ENCODE results near the gene HS3ST3B1. TPM values are rescaled to one million over a fixed set of nuclear protein-coding genes. Genes with fewer than 3 reads are reported as not detected.

HS3ST3B1 gene
- total RNA-seq, 1 donor = 10.4 TPM

- no peak overlapping the region for H3K4me3 ChIP-seq (ENCODE audit: low read depth, low read length)
- DNase-seq (ENCODE audit: low read depth) = no peak
- TF ChIP-seq CTCF (IDR thresholded peaks at IDR 0.05; ENCODE audit: insufficient read depth, low read depth, low read length) = no peak
These were observed 45.9 kb downstream of the HS3ST3B1 start for GRCh38 chr17:14346801-14347200.

- DNase-seq (ENCODE audit: low read depth) = no peak
- no peak overlapping the region for H3K4me3 ChIP-seq (ENCODE audit: low read depth, low read length)
- TF ChIP-seq CTCF (IDR thresholded peaks at IDR 0.05; ENCODE audit: insufficient read depth, low read depth, low read length) = no peak
These were observed 50.6 kb downstream of the HS3ST3B1 start for GRCh38 chr17:14351493-14351892.

GRCh38 chr17:14352136-14352535, 51.3 kb downstream of the HS3ST3B1 start:
- DNase-seq (ENCODE audit: low read depth) = peak; percentile 56
- no peak for TF ChIP-seq CTCF (IDR thresholded peaks at IDR 0.05; ENCODE audit: insufficient read depth, low read depth, low read length)
- no peak overlapping the region for H3K4me3 ChIP-seq (ENCODE audit: low read depth, low read length)

GRCh38 chr17:14353861-14354474, 53.1 kb downstream of the HS3ST3B1 start:
- DNase-seq (ENCODE audit: low read depth) = peak; percentile 77
- H3K4me3 ChIP-seq (ENCODE audit: low read depth, low read length) = no peak overlapping the region
- no peak for TF ChIP-seq CTCF (IDR thresholded peaks at IDR 0.05; ENCODE audit: insufficient read depth, low read depth, low read length)

GRCh38 chr17:14354807-14355206, 53.9 kb downstream of the HS3ST3B1 start:
- DNase-seq (ENCODE audit: low read depth) = no peak
- H3K4me3 ChIP-seq (ENCODE audit: low read depth, low read length) = no peak overlapping the region
- no peak for TF ChIP-seq CTCF (IDR thresholded peaks at IDR 0.05; ENCODE audit: insufficient read depth, low read depth, low read length)

- DNase-seq (ENCODE audit: low read depth) = peak; percentile 19
- no peak for TF ChIP-seq CTCF (IDR thresholded peaks at IDR 0.05; ENCODE audit: insufficient read depth, low read depth, low read length)
- H3K4me3 ChIP-seq (ENCODE audit: low read depth, low read length) = no peak overlapping the region
These were observed 54.7 kb downstream of the HS3ST3B1 start for GRCh38 chr17:14355556-14355955.
